H1 (cell line): ENCODE results near the gene SH3RF3. TPM values are rescaled to one million over a fixed set of nuclear protein-coding genes. Genes with fewer than 3 reads are reported as not detected.

Source experiments
- FOSL1 ChIP-seq: IDR thresholded peaks from 2 replicates; pipeline ENCODE4 v1.6.1; 2011; ENCODE audit warnings: mild to moderate bottlenecking, low read depth, low read length, moderate library complexity; ENCODE audit not compliant: insufficient read depth
- JUND ChIP-seq: IDR thresholded peaks from 2 replicates; pipeline ENCODE4 v1.6.1; 2011; ENCODE audit warnings: mild to moderate bottlenecking, improper control_type of control experiment, low read length
- NRF1 ChIP-seq: IDR thresholded peaks from 2 replicates; pipeline ENCODE4 v1.6.1; 2011; ENCODE audit warnings: mild to moderate bottlenecking, low read depth, low read length, improper control_type of control experiment
- polyA plus RNA-seq, 7 experiments: library from polyadenylated mRNA; depleted of rRNA in 3 of 7; stranded (reverse) in 5 of 7; unstranded in 2 of 7; fragments of >200 nt in 5 of 7; fragments of 200-250 nt in 2 of 7; gene quantifications; 1 replicate in 5 of 7; 2 replicates in 1 of 7; 4 replicates in 1 of 7; pipeline versions ENCODE4 v1.2.1 to v1.2.3, GENCODE V29; 2011 to 2013; ENCODE audit warnings: missing spikeins in 2 of 7, mixed read lengths in 2 of 7
- total RNA-seq: library from RNA; stranded (reverse); fragmentation: NEBNext Ultra II Directional; extraction: Animal tissue kit (Norgen Biotek cat#: 25700); gene quantifications from 2 replicates; pipeline ENCODE4 v1.2.1, GENCODE V29; 2021
- TF ChIP-seq, protein P1 (sequence below): IDR thresholded peaks from 2 replicates; pipeline ENCODE4 v1.6.1; 2012; ENCODE audit warnings: low read length, inconsistent platforms
- TF ChIP-seq, protein P2 (sequence below): fragments of 300-600 bp; sonication (generic); IDR thresholded peaks from 2 replicates; pipeline ENCODE4 v1.7.1; 2012; ENCODE audit warnings: low read length, moderate library complexity, mild to moderate bottlenecking, inconsistent platforms; ENCODE audit not compliant: insufficient replicate concordance
- TF ChIP-seq, protein P3 (sequence below): IDR thresholded peaks from 2 replicates; pipeline ENCODE4 v1.6.1; 2012; ENCODE audit warnings: inconsistent platforms

SH3RF3 gene
- total and polyA plus RNA-seq, 2 of the 8 experiments (the other 6 are each of a cell fraction or from before 2014, with no cell fraction given) = 0.11 to 0.65 TPM

DNA sequence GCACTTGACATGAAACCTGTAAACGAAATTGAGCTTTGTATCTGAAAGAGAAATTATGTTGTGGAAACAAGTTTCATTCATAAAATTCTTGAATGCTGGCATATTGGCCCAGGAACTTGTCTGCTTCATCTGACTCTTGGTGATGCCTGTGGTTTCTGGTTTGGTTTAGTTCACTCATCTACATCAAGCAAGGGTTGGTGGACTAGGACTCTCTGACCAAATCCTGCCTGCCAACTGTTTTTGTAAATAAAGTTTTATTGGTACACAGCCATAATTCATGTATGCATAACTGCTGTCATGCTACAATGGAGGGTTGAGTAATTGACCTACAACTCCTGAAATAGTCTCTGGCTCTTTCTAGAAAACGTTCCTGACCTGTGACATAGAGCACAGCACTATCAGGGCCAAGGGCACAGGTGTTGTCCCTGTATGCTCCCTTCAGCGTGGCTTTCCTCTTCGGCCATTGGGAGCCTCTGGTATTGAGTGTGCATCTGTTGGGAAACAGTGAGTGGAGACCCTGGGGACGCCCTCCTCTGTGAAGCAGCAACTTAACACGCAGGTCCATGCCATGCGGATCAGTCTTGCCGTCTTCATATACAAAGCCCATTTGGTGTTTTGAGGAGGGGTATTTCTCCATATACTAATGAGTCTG, 226.3 kb downstream of the SH3RF3 start (continued):
- TF ChIP-seq, protein P1, sequence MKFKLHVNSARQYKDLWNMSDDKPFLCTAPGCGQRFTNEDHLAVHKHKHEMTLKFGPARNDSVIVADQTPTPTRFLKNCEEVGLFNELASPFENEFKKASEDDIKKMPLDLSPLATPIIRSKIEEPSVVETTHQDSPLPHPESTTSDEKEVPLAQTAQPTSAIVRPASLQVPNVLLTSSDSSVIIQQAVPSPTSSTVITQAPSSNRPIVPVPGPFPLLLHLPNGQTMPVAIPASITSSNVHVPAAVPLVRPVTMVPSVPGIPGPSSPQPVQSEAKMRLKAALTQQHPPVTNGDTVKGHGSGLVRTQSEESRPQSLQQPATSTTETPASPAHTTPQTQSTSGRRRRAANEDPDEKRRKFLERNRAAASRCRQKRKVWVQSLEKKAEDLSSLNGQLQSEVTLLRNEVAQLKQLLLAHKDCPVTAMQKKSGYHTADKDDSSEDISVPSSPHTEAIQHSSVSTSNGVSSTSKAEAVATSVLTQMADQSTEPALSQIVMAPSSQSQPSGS = no peak
- TF ChIP-seq JUND = no peak
- TF ChIP-seq, protein P2, sequence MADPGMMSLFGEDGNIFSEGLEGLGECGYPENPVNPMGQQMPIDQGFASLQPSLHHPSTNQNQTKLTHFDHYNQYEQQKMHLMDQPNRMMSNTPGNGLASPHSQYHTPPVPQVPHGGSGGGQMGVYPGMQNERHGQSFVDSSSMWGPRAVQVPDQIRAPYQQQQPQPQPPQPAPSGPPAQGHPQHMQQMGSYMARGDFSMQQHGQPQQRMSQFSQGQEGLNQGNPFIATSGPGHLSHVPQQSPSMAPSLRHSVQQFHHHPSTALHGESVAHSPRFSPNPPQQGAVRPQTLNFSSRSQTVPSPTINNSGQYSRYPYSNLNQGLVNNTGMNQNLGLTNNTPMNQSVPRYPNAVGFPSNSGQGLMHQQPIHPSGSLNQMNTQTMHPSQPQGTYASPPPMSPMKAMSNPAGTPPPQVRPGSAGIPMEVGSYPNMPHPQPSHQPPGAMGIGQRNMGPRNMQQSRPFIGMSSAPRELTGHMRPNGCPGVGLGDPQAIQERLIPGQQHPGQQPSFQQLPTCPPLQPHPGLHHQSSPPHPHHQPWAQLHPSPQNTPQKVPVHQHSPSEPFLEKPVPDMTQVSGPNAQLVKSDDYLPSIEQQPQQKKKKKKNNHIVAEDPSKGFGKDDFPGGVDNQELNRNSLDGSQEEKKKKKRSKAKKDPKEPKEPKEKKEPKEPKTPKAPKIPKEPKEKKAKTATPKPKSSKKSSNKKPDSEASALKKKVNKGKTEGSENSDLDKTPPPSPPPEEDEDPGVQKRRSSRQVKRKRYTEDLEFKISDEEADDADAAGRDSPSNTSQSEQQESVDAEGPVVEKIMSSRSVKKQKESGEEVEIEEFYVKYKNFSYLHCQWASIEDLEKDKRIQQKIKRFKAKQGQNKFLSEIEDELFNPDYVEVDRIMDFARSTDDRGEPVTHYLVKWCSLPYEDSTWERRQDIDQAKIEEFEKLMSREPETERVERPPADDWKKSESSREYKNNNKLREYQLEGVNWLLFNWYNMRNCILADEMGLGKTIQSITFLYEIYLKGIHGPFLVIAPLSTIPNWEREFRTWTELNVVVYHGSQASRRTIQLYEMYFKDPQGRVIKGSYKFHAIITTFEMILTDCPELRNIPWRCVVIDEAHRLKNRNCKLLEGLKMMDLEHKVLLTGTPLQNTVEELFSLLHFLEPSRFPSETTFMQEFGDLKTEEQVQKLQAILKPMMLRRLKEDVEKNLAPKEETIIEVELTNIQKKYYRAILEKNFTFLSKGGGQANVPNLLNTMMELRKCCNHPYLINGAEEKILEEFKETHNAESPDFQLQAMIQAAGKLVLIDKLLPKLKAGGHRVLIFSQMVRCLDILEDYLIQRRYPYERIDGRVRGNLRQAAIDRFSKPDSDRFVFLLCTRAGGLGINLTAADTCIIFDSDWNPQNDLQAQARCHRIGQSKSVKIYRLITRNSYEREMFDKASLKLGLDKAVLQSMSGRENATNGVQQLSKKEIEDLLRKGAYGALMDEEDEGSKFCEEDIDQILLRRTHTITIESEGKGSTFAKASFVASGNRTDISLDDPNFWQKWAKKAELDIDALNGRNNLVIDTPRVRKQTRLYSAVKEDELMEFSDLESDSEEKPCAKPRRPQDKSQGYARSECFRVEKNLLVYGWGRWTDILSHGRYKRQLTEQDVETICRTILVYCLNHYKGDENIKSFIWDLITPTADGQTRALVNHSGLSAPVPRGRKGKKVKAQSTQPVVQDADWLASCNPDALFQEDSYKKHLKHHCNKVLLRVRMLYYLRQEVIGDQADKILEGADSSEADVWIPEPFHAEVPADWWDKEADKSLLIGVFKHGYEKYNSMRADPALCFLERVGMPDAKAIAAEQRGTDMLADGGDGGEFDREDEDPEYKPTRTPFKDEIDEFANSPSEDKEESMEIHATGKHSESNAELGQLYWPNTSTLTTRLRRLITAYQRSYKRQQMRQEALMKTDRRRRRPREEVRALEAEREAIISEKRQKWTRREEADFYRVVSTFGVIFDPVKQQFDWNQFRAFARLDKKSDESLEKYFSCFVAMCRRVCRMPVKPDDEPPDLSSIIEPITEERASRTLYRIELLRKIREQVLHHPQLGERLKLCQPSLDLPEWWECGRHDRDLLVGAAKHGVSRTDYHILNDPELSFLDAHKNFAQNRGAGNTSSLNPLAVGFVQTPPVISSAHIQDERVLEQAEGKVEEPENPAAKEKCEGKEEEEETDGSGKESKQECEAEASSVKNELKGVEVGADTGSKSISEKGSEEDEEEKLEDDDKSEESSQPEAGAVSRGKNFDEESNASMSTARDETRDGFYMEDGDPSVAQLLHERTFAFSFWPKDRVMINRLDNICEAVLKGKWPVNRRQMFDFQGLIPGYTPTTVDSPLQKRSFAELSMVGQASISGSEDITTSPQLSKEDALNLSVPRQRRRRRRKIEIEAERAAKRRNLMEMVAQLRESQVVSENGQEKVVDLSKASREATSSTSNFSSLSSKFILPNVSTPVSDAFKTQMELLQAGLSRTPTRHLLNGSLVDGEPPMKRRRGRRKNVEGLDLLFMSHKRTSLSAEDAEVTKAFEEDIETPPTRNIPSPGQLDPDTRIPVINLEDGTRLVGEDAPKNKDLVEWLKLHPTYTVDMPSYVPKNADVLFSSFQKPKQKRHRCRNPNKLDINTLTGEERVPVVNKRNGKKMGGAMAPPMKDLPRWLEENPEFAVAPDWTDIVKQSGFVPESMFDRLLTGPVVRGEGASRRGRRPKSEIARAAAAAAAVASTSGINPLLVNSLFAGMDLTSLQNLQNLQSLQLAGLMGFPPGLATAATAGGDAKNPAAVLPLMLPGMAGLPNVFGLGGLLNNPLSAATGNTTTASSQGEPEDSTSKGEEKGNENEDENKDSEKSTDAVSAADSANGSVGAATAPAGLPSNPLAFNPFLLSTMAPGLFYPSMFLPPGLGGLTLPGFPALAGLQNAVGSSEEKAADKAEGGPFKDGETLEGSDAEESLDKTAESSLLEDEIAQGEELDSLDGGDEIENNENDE = no peak
- TF ChIP-seq, protein P3, sequence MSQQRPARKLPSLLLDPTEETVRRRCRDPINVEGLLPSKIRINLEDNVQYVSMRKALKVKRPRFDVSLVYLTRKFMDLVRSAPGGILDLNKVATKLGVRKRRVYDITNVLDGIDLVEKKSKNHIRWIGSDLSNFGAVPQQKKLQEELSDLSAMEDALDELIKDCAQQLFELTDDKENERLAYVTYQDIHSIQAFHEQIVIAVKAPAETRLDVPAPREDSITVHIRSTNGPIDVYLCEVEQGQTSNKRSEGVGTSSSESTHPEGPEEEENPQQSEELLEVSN = no peak
- no peak for TF ChIP-seq NRF1
- no peak for TF ChIP-seq FOSL1
